Middle frontal gyrus (tissue), 1 donor: ENCODE measurements around the gene LRCH4.

Experiments
- DNase-seq: peaks from one replicate; pipeline ENCODE4 v3.0.0-alpha.2; 2015; ENCODE audit warnings: low spot score; ENCODE audit errors: extremely low spot score

Gene LRCH4

GRCh38 chr7:100606313-100606712, 20.4 kb upstream of the LRCH4 start:
- no peak for DNase-seq

GRCh38 chr7:100604976-100605911, 19.3 kb upstream of the LRCH4 start:
- no peak for DNase-seq

- DNase-seq, result no peak
These were observed 18.4 kb upstream of the LRCH4 start for GRCh38 chr7:100604028-100604975.

- DNase-seq, result no peak
These were observed 17.7 kb upstream of the LRCH4 start for GRCh38 chr7:100603726-100604027.

- DNase-seq, result no peak
These were observed 17.2 kb upstream of the LRCH4 start for GRCh38 chr7:100602889-100603725.

- DNase-seq, result no peak
These were observed 14.8 kb upstream of the LRCH4 start for GRCh38 chr7:100600730-100601038.

GRCh38 chr7:100599911-100600729, 14.2 kb upstream of the LRCH4 start:
- DNase-seq, result no peak

- no peak for DNase-seq
These were observed 12.5 kb upstream of the LRCH4 start for GRCh38 chr7:100598425-100598824.

- DNase-seq, result no peak
These were observed 9.3 kb upstream of the LRCH4 start for GRCh38 chr7:100595188-100595587.

- no peak for DNase-seq
These were observed 5.7 kb upstream of the LRCH4 start for GRCh38 chr7:100591596-100591995.

GRCh38 chr7:100590077-100590737, 4.3 kb upstream of the LRCH4 start:
- no peak for DNase-seq

GRCh38 chr7:100589341-100589947, 3.5 kb upstream of the LRCH4 start:
- no peak for DNase-seq

GRCh38 chr7:100588438-100588837, 2.5 kb upstream of the LRCH4 start:
- no peak for DNase-seq

GRCh38 chr7:100586266-100587025, 517 bp upstream of the LRCH4 start, which contains the start of gene FBXO24:
Gene FBXO24 (plus strand): TSS chr7:100586328. CDS start chr7:100586626, 298 bp downstream.
- DNase-seq, result peak; percentile 99

- DNase-seq, result no peak
These were observed 1.0 kb downstream of the LRCH4 start for GRCh38 chr7:100584683-100585510.

- DNase-seq, result no peak
These were observed 1.8 kb downstream of the LRCH4 start for GRCh38 chr7:100584054-100584682.
